Measurements from ENCODE around the gene B4GALNT1. TPM values are rescaled to one million over a fixed set of nuclear protein-coding genes. Genes with fewer than 3 reads are reported as not detected.

Gene B4GALNT1
- polyA plus RNA-seq, 10 donors, result 1.5 to 3.1 (median 2.6) TPM

DNA sequence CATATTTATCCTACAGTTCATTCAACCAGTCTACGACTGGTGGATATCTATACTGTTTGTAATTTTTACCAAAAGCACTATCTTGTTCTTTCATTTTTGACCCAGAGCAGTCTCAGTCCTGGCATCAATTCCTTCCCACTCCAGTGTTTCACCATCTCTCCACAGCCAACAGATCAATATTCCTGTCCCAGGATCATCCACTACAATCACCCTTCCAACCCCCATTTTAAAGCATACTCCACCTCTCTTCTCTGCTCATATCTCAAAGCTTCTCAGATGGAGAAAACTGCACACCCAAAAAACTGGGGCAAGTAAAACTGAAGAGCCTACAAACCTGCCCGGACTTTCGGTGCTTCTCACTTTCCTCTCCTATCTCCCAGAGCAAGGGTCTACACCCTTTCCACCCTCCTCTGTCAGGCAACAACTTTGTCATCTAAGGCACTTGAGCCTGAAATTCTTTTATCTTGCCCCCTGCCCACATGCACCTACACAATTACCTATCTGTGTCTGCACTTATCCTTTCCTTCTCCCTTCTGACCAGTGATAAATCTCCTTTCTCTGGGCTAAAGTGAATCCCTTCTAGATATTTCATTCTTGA lies 46.1 kb downstream of the B4GALNT1 start:
- no peak for DNase-seq

GRCh38 chr12:57586128-57586527 lies 46.9 kb downstream of the B4GALNT1 start:
- no peak for DNase-seq

DNA sequence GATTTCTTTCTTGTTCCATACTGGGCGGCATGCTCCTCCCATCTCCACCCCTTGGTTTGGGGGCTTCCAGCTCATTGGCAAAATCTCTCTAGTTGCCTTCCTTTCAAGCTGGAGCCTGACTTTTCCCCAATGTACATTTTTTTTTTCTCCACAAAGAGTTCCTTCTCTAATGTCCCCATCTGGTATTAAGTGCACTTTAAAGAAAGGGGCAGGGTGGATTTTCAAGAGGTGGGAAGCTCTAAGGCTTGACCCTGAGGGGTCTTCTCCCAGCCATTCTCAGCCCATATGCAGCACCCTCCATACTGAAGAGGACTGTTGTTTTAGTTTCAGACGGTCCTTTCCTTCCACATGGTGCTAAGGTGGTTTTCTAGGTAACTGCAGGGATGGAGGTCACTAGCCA lies 47.8 kb downstream of the B4GALNT1 start:
- no peak for DNase-seq

DNA sequence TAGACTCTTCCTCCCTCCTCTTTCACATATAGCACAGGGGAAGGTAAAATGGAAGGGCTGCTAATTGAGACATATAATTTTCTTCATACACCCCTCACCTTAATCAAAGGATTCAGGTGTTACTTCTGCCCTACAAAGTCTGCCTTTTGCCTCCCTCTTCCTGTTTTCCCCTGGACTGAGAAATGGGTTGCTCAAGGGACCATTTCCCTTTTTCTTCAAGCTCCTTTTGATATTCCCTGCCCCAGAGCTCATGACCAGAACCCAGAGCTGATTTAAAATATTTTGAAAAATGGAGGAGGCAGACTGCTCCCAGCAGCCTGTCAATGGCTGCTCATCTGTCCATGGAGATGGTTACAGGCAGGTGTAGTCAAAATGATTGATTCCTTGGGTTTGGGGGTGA lies 48.3 kb downstream of the B4GALNT1 start:
- no peak for DNase-seq

DNA sequence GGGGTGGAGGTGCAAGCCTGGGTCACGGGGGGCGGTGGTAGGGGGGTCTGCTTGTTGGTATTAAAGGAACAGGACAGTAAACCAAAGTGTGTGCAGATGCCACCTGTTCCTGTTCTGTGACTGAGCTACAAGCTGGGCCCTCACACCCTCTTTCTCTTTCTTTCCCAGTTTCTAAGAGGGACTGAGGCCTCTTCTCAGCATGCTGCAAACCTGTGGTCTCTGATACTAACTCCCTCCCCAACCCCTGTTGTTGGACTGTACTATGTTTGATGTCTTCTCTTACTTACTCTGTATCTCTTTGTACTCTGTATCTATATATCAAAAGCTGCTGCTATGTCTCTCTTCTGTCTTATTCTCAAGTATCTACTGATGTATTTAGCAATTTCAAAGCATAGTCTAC lies 49.0 kb downstream of the B4GALNT1 start:
- no peak for DNase-seq

GRCh38 chr12:57583008-57583831 lies 49.8 kb downstream of the B4GALNT1 start:
- peak; percentile 71 to 85 (median 81) for DNase-seq

GRCh38 chr12:57582440-57582839 lies 50.6 kb downstream of the B4GALNT1 start:
- DNase-seq, result no peak

DNA sequence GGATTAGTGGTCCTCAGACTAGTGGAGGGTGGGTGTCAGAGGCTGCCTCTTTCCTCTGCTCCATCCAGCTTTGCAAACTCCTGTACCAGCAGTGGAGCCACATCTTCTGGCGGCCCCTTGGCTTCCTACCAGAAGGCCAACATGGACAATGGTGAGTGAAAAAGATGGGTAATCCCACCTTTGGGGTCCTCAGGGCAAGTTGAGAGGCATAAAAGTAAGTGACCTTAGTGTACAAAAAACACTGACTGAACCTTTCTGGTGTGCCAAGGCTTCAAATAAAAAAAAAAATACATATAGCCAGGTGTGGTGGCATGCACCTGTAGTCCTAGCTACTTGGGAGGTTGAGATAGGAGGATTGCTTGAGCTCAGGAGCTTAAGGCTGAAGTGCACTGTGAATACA lies 51.2 kb downstream of the B4GALNT1 start:
- DNase-seq, result no peak

GRCh38 chr12:57580466-57580795 lies 52.6 kb downstream of the B4GALNT1 start:
- DNase-seq, result no peak

DNA sequence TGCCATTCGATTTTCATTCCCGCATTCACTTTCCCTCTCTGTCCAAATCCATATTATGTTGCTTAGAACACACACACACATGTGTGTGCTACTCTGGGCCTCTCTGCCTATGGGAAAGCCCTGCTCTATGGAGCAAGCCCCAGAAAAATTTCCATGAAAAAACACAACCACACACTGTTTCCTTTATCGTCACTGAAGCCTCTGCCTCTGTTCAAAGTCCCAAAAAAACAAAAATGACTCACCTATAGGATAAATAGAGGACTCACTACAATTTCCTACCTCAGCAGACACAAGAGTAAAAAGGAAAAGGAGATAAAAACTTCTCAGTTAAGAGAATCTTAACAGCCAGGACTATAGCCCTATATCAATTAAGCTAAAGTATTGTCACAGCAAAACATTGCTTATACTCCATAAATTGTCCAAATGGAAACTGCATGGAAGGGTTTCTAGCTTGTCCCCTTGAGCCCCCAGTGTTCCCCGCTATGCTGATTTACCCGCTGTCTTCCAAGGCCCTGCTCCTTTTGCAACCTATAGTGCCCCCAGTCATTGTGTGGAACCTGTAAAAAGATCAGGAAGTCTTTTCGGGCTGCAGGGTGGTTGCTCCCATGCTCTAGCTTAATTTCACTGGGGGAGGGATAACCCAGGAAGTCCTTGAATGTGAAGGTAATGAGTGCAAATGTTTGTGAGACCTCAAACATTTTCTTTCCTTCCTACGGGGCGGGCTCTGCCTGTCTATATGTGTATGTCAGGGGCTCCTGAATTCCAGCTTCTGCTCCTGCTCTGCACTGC lies 53.1 kb downstream of the B4GALNT1 start:
- no peak for DNase-seq

GRCh38 chr12:57579011-57579410 lies 54.0 kb downstream of the B4GALNT1 start:
- DNase-seq, result no peak

DNA sequence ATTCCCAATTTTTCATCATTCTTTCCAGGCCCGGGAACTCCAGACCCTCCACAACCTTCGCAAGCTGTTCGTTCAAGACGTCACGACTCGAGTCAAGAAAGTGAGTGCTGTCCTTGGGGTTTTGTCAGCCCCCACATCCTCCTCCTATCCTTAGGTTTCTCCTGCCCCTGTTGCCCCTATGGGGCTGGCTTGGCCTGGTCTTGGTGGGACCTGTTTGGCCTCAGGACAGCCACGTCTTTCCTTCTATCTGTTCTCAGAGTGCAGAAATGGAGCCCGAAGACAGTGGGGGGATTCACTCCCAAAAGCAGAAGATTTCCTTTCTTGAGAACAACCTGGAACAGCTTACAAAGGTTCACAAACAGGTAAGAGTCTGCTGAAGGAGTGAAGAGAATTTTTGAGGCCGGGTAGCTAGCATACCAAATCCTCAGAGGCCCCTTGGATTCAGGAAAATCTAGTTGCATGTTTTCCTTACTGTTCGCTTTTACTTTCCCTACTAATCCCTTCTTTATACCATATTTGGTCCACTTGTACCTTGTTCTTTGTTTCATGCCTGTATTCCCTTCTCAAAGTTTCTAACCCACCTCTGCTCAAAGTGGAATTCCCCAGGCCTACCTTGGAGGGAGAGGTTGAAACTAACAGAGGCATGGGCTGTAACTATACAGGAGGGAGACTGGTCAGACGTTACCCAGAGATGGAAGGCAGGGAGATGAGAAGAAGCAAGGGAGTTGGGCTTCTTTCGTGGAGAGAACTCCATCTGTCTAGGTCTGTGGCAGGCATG lies 54.8 kb downstream of the B4GALNT1 start:
- DNase-seq, result no peak

DNA sequence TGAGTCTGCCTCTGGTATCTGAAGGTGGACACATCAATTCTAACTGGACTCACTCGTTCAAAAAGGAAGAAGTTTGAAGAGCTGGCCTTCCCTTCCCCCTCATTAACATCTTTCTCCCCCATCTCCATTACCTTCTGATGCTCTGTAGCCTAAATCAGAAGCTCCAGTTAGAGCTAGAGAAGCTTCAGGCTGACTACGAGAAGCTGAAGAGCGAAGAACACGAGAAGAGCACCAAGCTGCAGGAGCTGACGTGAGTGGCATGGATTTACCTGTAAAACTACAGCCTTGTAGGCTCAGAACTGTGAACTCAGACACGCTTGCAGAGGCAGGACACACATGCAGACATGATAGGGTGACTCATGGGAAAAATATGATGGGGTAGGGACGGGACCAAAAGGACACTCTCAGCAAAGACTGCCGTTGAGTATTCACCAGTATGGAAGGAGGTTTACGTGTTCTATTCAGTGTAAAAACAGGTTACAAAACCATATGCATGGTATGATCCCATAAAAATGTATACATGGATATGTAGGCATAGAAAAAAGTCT lies 56.3 kb downstream of the B4GALNT1 start:
- DNase-seq, result no peak

Other genes with a start within 250 kb of the B4GALNT1 start
- 10 to 100 TPM; 33.2 to 59.4 (median 49.1) TPM for gene R3HDM2, start 202.2 kb downstream of the B4GALNT1 start, polyA plus RNA-seq (ENCODE audit: insufficient read length in 10 of 10)
- under 1 TPM in 8 of 10 donors, not detected in 2; 0.12 to 0.42 (median 0.20) TPM for gene INHBC, start 198.4 kb downstream of the B4GALNT1 start, polyA plus RNA-seq (ENCODE audit: insufficient read length in 10 of 10)
- gene INHBE, start 177.9 kb downstream of the B4GALNT1 start, polyA plus RNA-seq (ENCODE audit: insufficient read length in 10 of 10), result 1 to 10 TPM in 9 of 10 donors, under 1 TPM in 1; 0.83 to 4.6 (median 2.3) TPM
- 10 to 100 TPM in 5 of 10 donors, 1 to 10 TPM in 5; 6.4 to 18.4 (median 10.7) TPM for gene GLI1, start 173.4 kb downstream of the B4GALNT1 start, polyA plus RNA-seq (ENCODE audit: insufficient read length in 10 of 10)
- gene ARHGAP9, start 153.3 kb downstream of the B4GALNT1 start, polyA plus RNA-seq (ENCODE audit: insufficient read length in 10 of 10), result 10 to 100 TPM in 1 of 10 donors, 1 to 10 TPM in 9; 3.5 to 10.6 (median 6.6) TPM
- 100 to 1,000 TPM in 2 of 10 donors, 10 to 100 TPM in 8; 72.4 to 114 (median 90.8) TPM for gene MARS1, start 145.1 kb downstream of the B4GALNT1 start, polyA plus RNA-seq (ENCODE audit: insufficient read length in 10 of 10)
- 10 to 100 TPM in 9 of 10 donors, 1 to 10 TPM in 1; 9.9 to 13.4 (median 11.4) TPM for gene DDIT3, start 112.7 kb downstream of the B4GALNT1 start, polyA plus RNA-seq (ENCODE audit: insufficient read length in 10 of 10)
- gene MBD6, start 110.4 kb downstream of the B4GALNT1 start, polyA plus RNA-seq (ENCODE audit: insufficient read length in 10 of 10), result 10 to 100 TPM; 29.4 to 50.0 (median 36.5) TPM
- gene DCTN2, start 86.0 kb downstream of the B4GALNT1 start, polyA plus RNA-seq (ENCODE audit: insufficient read length in 10 of 10), result 100 to 1,000 TPM; 131 to 157 (median 148) TPM
- gene KIF5A, start 83.2 kb downstream of the B4GALNT1 start, polyA plus RNA-seq (ENCODE audit: insufficient read length in 10 of 10), result under 1 TPM in 9 of 10 donors, not detected in 1; 0.08 to 0.46 (median 0.17) TPM
- 10 to 100 TPM; 10.4 to 16.0 (median 11.4) TPM for gene PIP4K2C, start 42.0 kb downstream of the B4GALNT1 start, polyA plus RNA-seq (ENCODE audit: insufficient read length in 10 of 10)
- 10 to 100 TPM; 21.8 to 42.7 (median 26.5) TPM for gene DTX3, start 28.4 kb downstream of the B4GALNT1 start, polyA plus RNA-seq (ENCODE audit: insufficient read length in 10 of 10)
- gene ARHGEF25, start 21.8 kb downstream of the B4GALNT1 start, polyA plus RNA-seq (ENCODE audit: insufficient read length in 10 of 10), result 10 to 100 TPM; 30.5 to 47.9 (median 37.8) TPM
- gene OS9, start 60.9 kb upstream of the B4GALNT1 start, polyA plus RNA-seq (ENCODE audit: insufficient read length in 10 of 10), result 100 to 1,000 TPM; 112 to 161 (median 121) TPM
- 10 to 100 TPM in 3 of 10 donors, 1 to 10 TPM in 7; 5.6 to 12.5 (median 7.3) TPM for gene AGAP2, start 105.5 kb upstream of the B4GALNT1 start, polyA plus RNA-seq (ENCODE audit: insufficient read length in 10 of 10)
- gene TSPAN31, start 111.8 kb upstream of the B4GALNT1 start, polyA plus RNA-seq (ENCODE audit: insufficient read length in 10 of 10), result 10 to 100 TPM; 38.1 to 52.2 (median 44.0) TPM
- gene CDK4, start 119.1 kb upstream of the B4GALNT1 start, polyA plus RNA-seq (ENCODE audit: insufficient read length in 10 of 10), result 100 to 1,000 TPM; 119 to 210 (median 154) TPM
- 10 to 100 TPM in 1 of 10 donors, 1 to 10 TPM in 9; 6.6 to 10.2 (median 7.9) TPM for gene MARCHF9, start 121.9 kb upstream of the B4GALNT1 start, polyA plus RNA-seq (ENCODE audit: insufficient read length in 10 of 10)
- 1 to 10 TPM in 3 of 10 donors, under 1 TPM in 7; 0.20 to 1.3 (median 0.82) TPM for gene CYP27B1, start 133.9 kb upstream of the B4GALNT1 start, polyA plus RNA-seq (ENCODE audit: insufficient read length in 10 of 10)
- 10 to 100 TPM; 19.5 to 28.7 (median 25.8) TPM for gene METTL1, start 138.9 kb upstream of the B4GALNT1 start, polyA plus RNA-seq (ENCODE audit: insufficient read length in 10 of 10)
- gene EEF1AKMT3, start 139.4 kb upstream of the B4GALNT1 start, polyA plus RNA-seq (ENCODE audit: insufficient read length in 10 of 10), result 1 to 10 TPM; 5.6 to 10.0 (median 6.6) TPM
- gene TSFM, start 149.6 kb upstream of the B4GALNT1 start, polyA plus RNA-seq (ENCODE audit: insufficient read length in 10 of 10), result 10 to 100 TPM; 22.6 to 34.7 (median 30.6) TPM
- 10 to 100 TPM in 7 of 10 donors, 1 to 10 TPM in 3; 8.6 to 30.6 (median 12.6) TPM for gene AVIL, start 185.5 kb upstream of the B4GALNT1 start, polyA plus RNA-seq (ENCODE audit: insufficient read length in 10 of 10)
- 100 to 1,000 TPM; 181 to 215 (median 192) TPM for gene CTDSP2, start 213.5 kb upstream of the B4GALNT1 start, polyA plus RNA-seq (ENCODE audit: insufficient read length in 10 of 10)